Measurements from ENCODE around the gene VIPR1.

GRCh38 chr3:42557854-42558253 lies 55.4 kb downstream of the VIPR1 start:
- TF ChIP-seq CTCF (IDR thresholded peaks at IDR 0.05) (no peak), POLR2A (IDR thresholded peaks at IDR 0.05) (no peak)

Data from thyroid gland (tissue), 4 donors.